Omental fat pad (tissue), 4 donors: ENCODE measurements around the gene PPP1R26. TPM values are rescaled to one million over a fixed set of nuclear protein-coding genes. Genes with fewer than 3 reads are reported as not detected.

Experiments
- ATAC-seq: fragments of 150-250 bp; one replicate; pipeline ENCODE4 v1.9.1; 2016; ENCODE audit warnings: mild to moderate bottlenecking, moderate library complexity; ENCODE audit not compliant: low FRiP score
- DNase-seq: peaks from one replicate; pipeline ENCODE4 v3.0.0-alpha.2; 2019; ENCODE audit warnings: low spot score
- total RNA-seq, 4 donors: library from RNA; depleted of rRNA; stranded (reverse); fragments of >200 nt; gene quantifications; one replicate each; pipeline ENCODE4 v1.1.0, GENCODE V29; 2016
- TF ChIP-seq, protein P1 (sequence below), 3 donors: fragments of 450-650 bp; IDR thresholded peaks; one replicate each; pipeline ENCODE4 v1.5.1; 2016 to 2017; ENCODE audit warnings: antibody characterized with exemption in 3 of 3, mild to moderate bottlenecking in 3 of 3, moderate library complexity in 2 of 3

PPP1R26 gene
- total RNA-seq, 4 donors from 2014 or later = 7.3 to 11.3 (median 10.9) TPM

GRCh38 chr9:135516132-135516860 is 36.7 kb downstream of the PPP1R26 start:
- ATAC-seq = no peak
- TF ChIP-seq, protein P1, sequence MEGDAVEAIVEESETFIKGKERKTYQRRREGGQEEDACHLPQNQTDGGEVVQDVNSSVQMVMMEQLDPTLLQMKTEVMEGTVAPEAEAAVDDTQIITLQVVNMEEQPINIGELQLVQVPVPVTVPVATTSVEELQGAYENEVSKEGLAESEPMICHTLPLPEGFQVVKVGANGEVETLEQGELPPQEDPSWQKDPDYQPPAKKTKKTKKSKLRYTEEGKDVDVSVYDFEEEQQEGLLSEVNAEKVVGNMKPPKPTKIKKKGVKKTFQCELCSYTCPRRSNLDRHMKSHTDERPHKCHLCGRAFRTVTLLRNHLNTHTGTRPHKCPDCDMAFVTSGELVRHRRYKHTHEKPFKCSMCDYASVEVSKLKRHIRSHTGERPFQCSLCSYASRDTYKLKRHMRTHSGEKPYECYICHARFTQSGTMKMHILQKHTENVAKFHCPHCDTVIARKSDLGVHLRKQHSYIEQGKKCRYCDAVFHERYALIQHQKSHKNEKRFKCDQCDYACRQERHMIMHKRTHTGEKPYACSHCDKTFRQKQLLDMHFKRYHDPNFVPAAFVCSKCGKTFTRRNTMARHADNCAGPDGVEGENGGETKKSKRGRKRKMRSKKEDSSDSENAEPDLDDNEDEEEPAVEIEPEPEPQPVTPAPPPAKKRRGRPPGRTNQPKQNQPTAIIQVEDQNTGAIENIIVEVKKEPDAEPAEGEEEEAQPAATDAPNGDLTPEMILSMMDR (IDR thresholded peaks at IDR 0.05) = no peak
- DNase-seq = no peak

DNA sequence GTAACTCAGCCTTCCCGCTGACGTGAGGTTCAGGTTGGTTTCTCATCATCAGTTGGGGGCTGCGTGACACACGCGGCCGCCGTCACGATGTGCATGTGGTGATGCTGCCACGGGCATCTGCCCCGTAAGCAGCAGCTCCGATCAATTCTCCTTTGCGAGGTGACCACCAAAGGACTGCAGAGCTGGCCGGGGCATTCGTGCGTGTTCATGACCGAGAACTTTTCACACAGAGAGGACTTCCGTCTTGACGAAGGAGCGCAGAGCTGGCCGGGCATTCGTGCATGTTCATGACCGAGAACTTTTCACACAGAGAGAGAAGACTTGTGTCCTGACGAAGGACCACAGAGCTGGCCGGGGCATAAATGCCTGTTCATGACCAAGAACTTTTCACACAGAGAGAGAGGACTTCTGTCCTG is 37.8 kb downstream of the PPP1R26 start:
- TF ChIP-seq, protein P1 (IDR thresholded peaks at IDR 0.05) = no peak
- DNase-seq (peak; percentile 5), ATAC-seq (no peak)

GRCh38 chr9:135519179-135519971 is 39.8 kb downstream of the PPP1R26 start:
- DNase-seq (no peak), ATAC-seq (no peak)
- TF ChIP-seq, protein P1 (IDR thresholded peaks at IDR 0.05) = no peak

GRCh38 chr9:135520916-135521607 is 41.5 kb downstream of the PPP1R26 start, which contains the start of gene LCN1:
TSS of gene LCN1 (plus strand) at chr9:135521440. CDS start at chr9:135521498, 58 bp downstream.
- TF ChIP-seq, protein P1 (IDR thresholded peaks at IDR 0.05) = no peak
- no peak for DNase-seq
- ATAC-seq = no peak

- TF ChIP-seq, protein P1 (IDR thresholded peaks at IDR 0.05) = no peak
- peak; percentile 12 for DNase-seq
- no peak for ATAC-seq
These were observed 42.1 kb downstream of the PPP1R26 start for GRCh38 chr9:135521608-135522095.

- DNase-seq = peak; percentile 14
- ATAC-seq = no peak
- TF ChIP-seq, protein P1 (IDR thresholded peaks at IDR 0.05) = no peak
These were observed 42.7 kb downstream of the PPP1R26 start for GRCh38 chr9:135522137-135522877.
